ENCODE measurements around the gene ATXN10. TPM values are rescaled to one million over a fixed set of nuclear protein-coding genes. Genes with fewer than 3 reads are reported as not detected.

ATXN10 gene
- total and polyA plus RNA-seq, 2 experiments from 2014 or later = 99.0 to 163 TPM

DNA sequence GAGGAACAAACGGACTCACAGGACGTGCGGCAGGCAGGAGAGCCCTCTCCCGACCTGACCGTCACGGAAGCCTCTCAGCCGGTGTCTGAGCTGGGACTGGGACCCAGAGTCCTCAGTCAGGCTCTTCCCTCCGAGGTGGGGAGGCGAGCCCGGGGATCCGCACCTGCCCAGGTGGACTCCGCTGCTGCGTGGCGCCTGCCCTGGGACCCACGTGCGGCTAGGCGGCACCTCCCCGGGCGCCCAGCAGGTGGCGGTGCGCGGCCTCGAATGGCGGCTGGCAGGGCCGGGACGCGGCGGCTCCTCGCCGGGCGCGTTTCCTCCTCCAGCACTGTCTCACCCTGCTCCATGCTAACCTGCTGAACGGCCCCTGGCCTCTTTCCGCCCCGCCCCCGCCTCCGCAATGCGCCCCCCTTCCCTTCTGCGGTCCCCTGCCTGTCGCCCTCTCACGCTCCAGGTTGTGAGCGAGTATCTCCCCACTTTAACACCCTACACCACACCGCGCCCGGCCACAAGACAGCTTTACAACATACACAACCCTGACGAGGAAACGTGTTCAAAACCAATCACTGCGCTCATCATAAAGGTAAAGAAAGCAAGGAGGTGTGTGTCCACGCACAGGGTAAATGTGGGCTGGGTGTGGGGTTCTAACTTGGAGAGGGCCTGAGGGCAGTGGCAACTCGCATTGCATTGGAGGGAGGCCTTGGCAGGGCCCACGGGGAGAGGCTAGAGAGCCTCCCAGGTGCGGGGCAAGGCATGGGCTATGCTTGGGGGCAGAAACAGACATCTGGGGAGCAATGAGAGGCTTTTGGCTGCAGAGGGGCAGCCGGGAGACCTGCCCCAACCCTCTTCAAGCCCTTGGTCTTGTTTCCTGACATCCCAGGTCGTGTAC lies 25.9 kb upstream of the ATXN10 start:
- 0 out of 2 replicates have a peak, but pooled peaks cover 2% of the 10 kb centered on the region for H3F3A ChIP-seq (replicated peaks; ENCODE audit: low read depth)
- no peak overlapping the region for H3K27ac Mint-ChIP-seq
- H3K4me2 ChIP-seq = peak overlapping the region; percentile 79

More for the DNA sequence above, 25.9 kb upstream of the ATXN10 start:
- Mint-ChIP-seq H3K9me3 (no peaks in the 10 kb centered on the region), H3K27me3 (ENCODE audit: insufficient read depth, low read depth, poor library complexity) (peaks cover 23% of the 10 kb centered on the region), H3K36me3 (ENCODE audit: low read depth) (no peaks in the 10 kb centered on the region; the same call in 2 of the 3 replicates), H3K4me3 (peak overlapping the region; percentile 59), H3K4me1 (peaks cover 16% of the 10 kb centered on the region; the same call in 2 of the 3 replicates)
- TF ChIP-seq, protein P1, sequence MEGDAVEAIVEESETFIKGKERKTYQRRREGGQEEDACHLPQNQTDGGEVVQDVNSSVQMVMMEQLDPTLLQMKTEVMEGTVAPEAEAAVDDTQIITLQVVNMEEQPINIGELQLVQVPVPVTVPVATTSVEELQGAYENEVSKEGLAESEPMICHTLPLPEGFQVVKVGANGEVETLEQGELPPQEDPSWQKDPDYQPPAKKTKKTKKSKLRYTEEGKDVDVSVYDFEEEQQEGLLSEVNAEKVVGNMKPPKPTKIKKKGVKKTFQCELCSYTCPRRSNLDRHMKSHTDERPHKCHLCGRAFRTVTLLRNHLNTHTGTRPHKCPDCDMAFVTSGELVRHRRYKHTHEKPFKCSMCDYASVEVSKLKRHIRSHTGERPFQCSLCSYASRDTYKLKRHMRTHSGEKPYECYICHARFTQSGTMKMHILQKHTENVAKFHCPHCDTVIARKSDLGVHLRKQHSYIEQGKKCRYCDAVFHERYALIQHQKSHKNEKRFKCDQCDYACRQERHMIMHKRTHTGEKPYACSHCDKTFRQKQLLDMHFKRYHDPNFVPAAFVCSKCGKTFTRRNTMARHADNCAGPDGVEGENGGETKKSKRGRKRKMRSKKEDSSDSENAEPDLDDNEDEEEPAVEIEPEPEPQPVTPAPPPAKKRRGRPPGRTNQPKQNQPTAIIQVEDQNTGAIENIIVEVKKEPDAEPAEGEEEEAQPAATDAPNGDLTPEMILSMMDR (conservative IDR thresholded peaks at IDR 0.05; ENCODE audit: low read depth in 2 of 2) = peak; percentile 67 to 83
- TF ChIP-seq, protein P2, sequence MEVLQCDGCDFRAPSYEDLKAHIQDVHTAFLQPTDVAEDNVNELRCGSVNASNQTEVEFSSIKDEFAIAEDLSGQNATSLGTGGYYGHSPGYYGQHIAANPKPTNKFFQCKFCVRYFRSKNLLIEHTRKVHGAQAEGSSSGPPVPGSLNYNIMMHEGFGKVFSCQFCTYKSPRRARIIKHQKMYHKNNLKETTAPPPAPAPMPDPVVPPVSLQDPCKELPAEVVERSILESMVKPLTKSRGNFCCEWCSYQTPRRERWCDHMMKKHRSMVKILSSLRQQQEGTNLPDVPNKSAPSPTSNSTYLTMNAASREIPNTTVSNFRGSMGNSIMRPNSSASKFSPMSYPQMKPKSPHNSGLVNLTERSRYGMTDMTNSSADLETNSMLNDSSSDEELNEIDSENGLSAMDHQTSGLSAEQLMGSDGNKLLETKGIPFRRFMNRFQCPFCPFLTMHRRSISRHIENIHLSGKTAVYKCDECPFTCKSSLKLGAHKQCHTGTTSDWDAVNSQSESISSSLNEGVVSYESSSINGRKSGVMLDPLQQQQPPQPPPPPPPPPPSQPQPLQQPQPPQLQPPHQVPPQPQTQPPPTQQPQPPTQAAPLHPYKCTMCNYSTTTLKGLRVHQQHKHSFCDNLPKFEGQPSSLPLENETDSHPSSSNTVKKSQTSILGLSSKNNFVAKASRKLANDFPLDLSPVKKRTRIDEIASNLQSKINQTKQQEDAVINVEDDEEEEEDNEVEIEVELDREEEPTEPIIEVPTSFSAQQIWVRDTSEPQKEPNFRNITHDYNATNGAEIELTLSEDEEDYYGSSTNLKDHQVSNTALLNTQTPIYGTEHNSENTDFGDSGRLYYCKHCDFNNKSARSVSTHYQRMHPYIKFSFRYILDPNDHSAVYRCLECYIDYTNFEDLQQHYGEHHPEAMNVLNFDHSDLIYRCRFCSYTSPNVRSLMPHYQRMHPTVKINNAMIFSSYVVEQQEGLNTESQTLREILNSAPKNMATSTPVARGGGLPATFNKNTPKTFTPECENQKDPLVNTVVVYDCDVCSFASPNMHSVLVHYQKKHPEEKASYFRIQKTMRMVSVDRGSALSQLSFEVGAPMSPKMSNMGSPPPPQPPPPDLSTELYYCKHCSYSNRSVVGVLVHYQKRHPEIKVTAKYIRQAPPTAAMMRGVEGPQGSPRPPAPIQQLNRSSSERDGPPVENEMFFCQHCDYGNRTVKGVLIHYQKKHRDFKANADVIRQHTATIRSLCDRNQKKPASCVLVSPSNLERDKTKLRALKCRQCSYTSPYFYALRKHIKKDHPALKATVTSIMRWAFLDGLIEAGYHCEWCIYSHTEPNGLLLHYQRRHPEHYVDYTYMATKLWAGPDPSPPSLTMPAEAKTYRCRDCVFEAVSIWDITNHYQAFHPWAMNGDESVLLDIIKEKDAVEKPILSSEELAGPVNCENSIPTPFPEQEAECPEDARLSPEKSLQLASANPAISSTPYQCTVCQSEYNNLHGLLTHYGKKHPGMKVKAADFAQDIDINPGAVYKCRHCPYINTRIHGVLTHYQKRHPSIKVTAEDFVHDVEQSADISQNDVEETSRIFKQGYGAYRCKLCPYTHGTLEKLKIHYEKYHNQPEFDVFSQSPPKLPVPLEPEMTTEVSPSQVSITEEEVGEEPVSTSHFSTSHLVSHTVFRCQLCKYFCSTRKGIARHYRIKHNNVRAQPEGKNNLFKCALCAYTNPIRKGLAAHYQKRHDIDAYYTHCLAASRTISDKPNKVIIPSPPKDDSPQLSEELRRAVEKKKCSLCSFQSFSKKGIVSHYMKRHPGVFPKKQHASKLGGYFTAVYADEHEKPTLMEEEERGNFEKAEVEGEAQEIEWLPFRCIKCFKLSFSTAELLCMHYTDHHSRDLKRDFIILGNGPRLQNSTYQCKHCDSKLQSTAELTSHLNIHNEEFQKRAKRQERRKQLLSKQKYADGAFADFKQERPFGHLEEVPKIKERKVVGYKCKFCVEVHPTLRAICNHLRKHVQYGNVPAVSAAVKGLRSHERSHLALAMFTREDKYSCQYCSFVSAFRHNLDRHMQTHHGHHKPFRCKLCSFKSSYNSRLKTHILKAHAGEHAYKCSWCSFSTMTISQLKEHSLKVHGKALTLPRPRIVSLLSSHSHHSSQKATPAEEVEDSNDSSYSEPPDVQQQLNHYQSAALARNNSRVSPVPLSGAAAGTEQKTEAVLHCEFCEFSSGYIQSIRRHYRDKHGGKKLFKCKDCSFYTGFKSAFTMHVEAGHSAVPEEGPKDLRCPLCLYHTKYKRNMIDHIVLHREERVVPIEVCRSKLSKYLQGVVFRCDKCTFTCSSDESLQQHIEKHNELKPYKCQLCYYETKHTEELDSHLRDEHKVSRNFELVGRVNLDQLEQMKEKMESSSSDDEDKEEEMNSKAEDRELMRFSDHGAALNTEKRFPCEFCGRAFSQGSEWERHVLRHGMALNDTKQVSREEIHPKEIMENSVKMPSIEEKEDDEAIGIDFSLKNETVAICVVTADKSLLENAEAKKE (CRISPR knock-in tag; IDR thresholded peaks at IDR 0.05) = no peak
- Histone ChIP-seq H2AFZ (peak overlapping the region; percentile 100), H4K20me1 (replicated peaks; ENCODE audit: insufficient read depth) (no peaks in the 10 kb centered on the region), H3K36me3 (ENCODE audit: insufficient read depth) (no peaks in the 10 kb centered on the region), H3K4me3 (peak overlapping the region; percentile 52), H3K27ac (ENCODE audit: low read depth) (no peak overlapping the region), H3K79me2 (replicated peaks; ENCODE audit: insufficient read depth) (no peaks in the 10 kb centered on the region), H3K4me1 (ENCODE audit: insufficient read depth) (peaks cover 10% of the 10 kb centered on the region; the same call in 1 of the 2 replicates), H3K9me2 (ENCODE audit: insufficient read depth) (no peaks in the 10 kb centered on the region), H3K27me3 (ENCODE audit: insufficient read depth) (peaks cover 18% of the 10 kb centered on the region)
- DNase-seq (ENCODE audit: low spot score) (peak; percentile 87), ATAC-seq (peak; percentile 94)

Measured in GM23338 (cell line).